NB4 (cell line): ENCODE data around the gene C1orf52.
A peak's percentile ranks its signal among the peaks of the same experiment; 100 is the strongest.

Experiments
- DNase-seq: peaks from one replicate; pipeline ENCODE4 v3.0.0; 2010; ENCODE audit warnings: low read depth
- H3K4me3 ChIP-seq: one replicate; pipeline ENCODE4 v1.5.1; 2011; ENCODE audit warnings: mild to moderate bottlenecking, low read depth, low read length, moderate library complexity
- CTCF ChIP-seq: IDR thresholded peaks from one replicate; pipeline ENCODE4 v1.5.1; 2012; ENCODE audit warnings: low read depth, low read length
- MAX ChIP-seq: IDR thresholded peaks from 2 replicates; pipeline ENCODE4 v1.6.1; 2011; ENCODE audit warnings: low read depth, low read length
- MYC ChIP-seq: IDR thresholded peaks from 2 replicates; pipeline ENCODE4 v1.6.1; 2011; ENCODE audit warnings: low read depth, low read length
- POLR2A ChIP-seq: IDR thresholded peaks from 2 replicates; pipeline ENCODE4 v1.6.1; 2011; ENCODE audit warnings: mild to moderate bottlenecking; ENCODE audit not compliant: insufficient read length; ENCODE audit errors: extremely low read depth

C1orf52 gene

GRCh38 chr1:85275701-85276214 is 16.3 kb upstream of the C1orf52 start:
- peak overlapping the region; percentile 99 for H3K4me3 ChIP-seq
- DNase-seq, result no peak
- TF ChIP-seq CTCF (no peak), MYC (no peak), POLR2A (no peak), MAX (no peak)

- peak overlapping the region; percentile 99 for H3K4me3 ChIP-seq
- peak; percentile 33 for DNase-seq
- TF ChIP-seq CTCF (no peak), MYC (no peak), MAX (no peak), POLR2A (no peak)
These were observed 15.5 kb upstream of the C1orf52 start for GRCh38 chr1:85274969-85275453.

- DNase-seq, result no peak
- TF ChIP-seq MYC (no peak), MAX (no peak), CTCF (no peak), POLR2A (no peak)
- no peak overlapping the region for H3K4me3 ChIP-seq
These were observed 13.9 kb upstream of the C1orf52 start for GRCh38 chr1:85273397-85273796.

- H3K4me3 ChIP-seq, result no peak overlapping the region
- TF ChIP-seq POLR2A (no peak), MYC (no peak), CTCF (no peak), MAX (no peak)
- no peak for DNase-seq
These were observed 9.5 kb upstream of the C1orf52 start for GRCh38 chr1:85268801-85269585.

- no peak for DNase-seq
- H3K4me3 ChIP-seq, result no peak overlapping the region
- TF ChIP-seq MAX (no peak), MYC (no peak), CTCF (no peak), POLR2A (no peak)
These were observed 7.9 kb upstream of the C1orf52 start for GRCh38 chr1:85267313-85267712.
